SK-N-SH (cell line): Measurements from ENCODE around the gene C6orf141.

Experiments
- CTCF ChIP-seq: fragments of 200-600 bp; sonication (generic); IDR thresholded peaks from 2 replicates; pipeline ENCODE4 v1.6.1; 2017; ENCODE audit warnings: antibody characterized with exemption, mild to moderate bottlenecking, moderate library complexity
- EZH2phosphoT487 ChIP-seq: fragments of 200-600 bp; sonication (generic); IDR thresholded peaks from 2 replicates; pipeline ENCODE4 v1.6.1; 2017; ENCODE audit warnings: low read depth, mixed run types, mild to moderate bottlenecking, antibody characterized with exemption, moderate library complexity, borderline replicate concordance
- POLR2AphosphoS5 ChIP-seq: IDR thresholded peaks from 2 replicates; pipeline ENCODE4 v1.6.1; 2012; ENCODE audit warnings: low read depth, low read length
- REST ChIP-seq: IDR thresholded peaks from 2 replicates; pipeline ENCODE4 v1.6.1; 2012; ENCODE audit warnings: mild to moderate bottlenecking, low read depth, low read length, moderate library complexity
- TCF12 ChIP-seq: IDR thresholded peaks from 2 replicates; pipeline ENCODE4 v1.4.0; 2012
- YY1 ChIP-seq: IDR thresholded peaks from 2 replicates; pipeline ENCODE4 v1.4.0; 2012; ENCODE audit warnings: low read depth, mild to moderate bottlenecking
- TF ChIP-seq, protein P1 (sequence below): IDR thresholded peaks from 2 replicates; pipeline ENCODE4 v1.4.0; 2012; ENCODE audit warnings: low read depth

GRCh38 chr6:49513153-49513989 lies 37.1 kb upstream of the C6orf141 start:
- TF ChIP-seq TCF12: no peak
- no peak for TF ChIP-seq REST
- no peak for TF ChIP-seq POLR2AphosphoS5
- TF ChIP-seq CTCF: no peak
- TF ChIP-seq, protein P1, sequence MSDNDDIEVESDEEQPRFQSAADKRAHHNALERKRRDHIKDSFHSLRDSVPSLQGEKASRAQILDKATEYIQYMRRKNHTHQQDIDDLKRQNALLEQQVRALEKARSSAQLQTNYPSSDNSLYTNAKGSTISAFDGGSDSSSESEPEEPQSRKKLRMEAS: no peak
- TF ChIP-seq EZH2phosphoT487: no peak
- no peak for TF ChIP-seq YY1
